ENCODE measurements around the gene TOX3. TPM values are rescaled to one million over a fixed set of nuclear protein-coding genes. Genes with fewer than 3 reads are reported as not detected.

TOX3 gene
- total RNA-seq, 1 donor from 2014 or later = 48.1 TPM

GRCh38 chr16:52462816-52463215, 84.1 kb downstream of the TOX3 start:
- H3K4me3 ChIP-seq = no peak overlapping the region
- Mint-ChIP-seq H3K4me3 (no peak overlapping the region), H3K27ac (no peak overlapping the region), H3K36me3 (peaks cover 17% of the 10 kb centered on the region), H3K9me3 (no peaks in the 10 kb centered on the region), H3K4me1 (peaks cover 48% of the 10 kb centered on the region), H3K27me3 (ENCODE audit: insufficient read depth, low read depth) (no peaks in the 10 kb centered on the region)
- H3K27me3 ChIP-seq = no peaks in the 10 kb centered on the region
- H3K4me2 ChIP-seq = no peak overlapping the region
- no peak overlapping the region for H3K9ac ChIP-seq
- H4K20me1 ChIP-seq (ENCODE audit: low read depth) = peaks cover 62% of the 10 kb centered on the region
- no peak overlapping the region for H2AFZ ChIP-seq (replicated peaks)
- peaks cover 30% of the 10 kb centered on the region for H3K36me3 ChIP-seq
- DNase-seq (ENCODE audit: low spot score) = no peak
- peaks cover 98% of the 10 kb centered on the region for H3K79me2 ChIP-seq (ENCODE audit: low read depth)
- peak overlapping the region; percentile 8 for H3K27ac ChIP-seq
- H3K9me3 ChIP-seq (ENCODE audit: low read depth) = no peaks in the 10 kb centered on the region
- H3F3A ChIP-seq (ENCODE audit: low read depth) = peaks cover 47% of the 10 kb centered on the region
- no peak for TF ChIP-seq EZH2phosphoT487 (IDR thresholded peaks at IDR 0.05)
- no peak for TF ChIP-seq EZH2 (IDR thresholded peaks at IDR 0.05)
- TF ChIP-seq CTCF (IDR thresholded peaks at IDR 0.05) = no peak
- peaks cover 15% of the 10 kb centered on the region for H3K4me1 ChIP-seq

GRCh38 chr16:52460639-52461178, 86.2 kb downstream of the TOX3 start:
- Histone ChIP-seq H2AFZ (replicated peaks) (no peak overlapping the region), H3K9ac (no peak overlapping the region), H3F3A (ENCODE audit: low read depth) (peaks cover 68% of the 10 kb centered on the region), H3K27ac (peak overlapping the region; percentile 86), H3K36me3 (peaks cover 15% of the 10 kb centered on the region), H4K20me1 (ENCODE audit: low read depth) (peaks cover 73% of the 10 kb centered on the region), H3K79me2 (ENCODE audit: low read depth) (peaks cover 95% of the 10 kb centered on the region), H3K4me3 (no peak overlapping the region), H3K9me3 (ENCODE audit: low read depth) (no peaks in the 10 kb centered on the region), H3K4me1 (peaks cover 35% of the 10 kb centered on the region), H3K27me3 (no peaks in the 10 kb centered on the region), H3K4me2 (no peak overlapping the region)
- Mint-ChIP-seq H3K36me3 (peaks cover 22% of the 10 kb centered on the region), H3K4me1 (peaks cover 50% of the 10 kb centered on the region), H3K27me3 (ENCODE audit: insufficient read depth, low read depth) (no peaks in the 10 kb centered on the region), H3K27ac (no peak overlapping the region), H3K9me3 (no peaks in the 10 kb centered on the region), H3K4me3 (no peak overlapping the region)
- TF ChIP-seq CTCF (IDR thresholded peaks at IDR 0.05) (no peak), EZH2phosphoT487 (IDR thresholded peaks at IDR 0.05) (no peak), EZH2 (IDR thresholded peaks at IDR 0.05) (no peak)
- no peak for DNase-seq (ENCODE audit: low spot score)

GRCh38 chr16:52456368-52456767, 90.6 kb downstream of the TOX3 start:
- peaks cover 97% of the 10 kb centered on the region for H3K79me2 ChIP-seq (ENCODE audit: low read depth)
- H3F3A ChIP-seq (ENCODE audit: low read depth) = peaks cover 48% of the 10 kb centered on the region
- Mint-ChIP-seq H3K27me3 (ENCODE audit: insufficient read depth, low read depth) (peaks cover 4% of the 10 kb centered on the region), H3K9me3 (peaks cover 3% of the 10 kb centered on the region), H3K4me3 (peak overlapping the region; percentile 46), H3K27ac (peak overlapping the region; percentile 53), H3K4me1 (peaks cover 41% of the 10 kb centered on the region), H3K36me3 (peaks cover 36% of the 10 kb centered on the region)
- peak overlapping the region; percentile 63 for H3K4me2 ChIP-seq
- no peak overlapping the region for H2AFZ ChIP-seq (replicated peaks)
- no peaks in the 10 kb centered on the region for H3K9me3 ChIP-seq (ENCODE audit: low read depth)
- peak; percentile 29 for DNase-seq (ENCODE audit: low spot score)
- peak overlapping the region; percentile 86 for H3K27ac ChIP-seq
- peaks cover 35% of the 10 kb centered on the region for H3K4me1 ChIP-seq
- H3K4me3 ChIP-seq = peak overlapping the region; percentile 21
- H4K20me1 ChIP-seq (ENCODE audit: low read depth) = peaks cover 61% of the 10 kb centered on the region
- H3K27me3 ChIP-seq = no peaks in the 10 kb centered on the region
- no peak for TF ChIP-seq CTCF (IDR thresholded peaks at IDR 0.05)
- TF ChIP-seq EZH2phosphoT487 (IDR thresholded peaks at IDR 0.05) = no peak
- no peak for TF ChIP-seq EZH2 (IDR thresholded peaks at IDR 0.05)
- H3K36me3 ChIP-seq = peaks cover 15% of the 10 kb centered on the region
- H3K9ac ChIP-seq = no peak overlapping the region

All from neural progenitor cell (in vitro differentiated cells).